Skeletal muscle cell (primary cell): Measurements from ENCODE around the gene KRTAP2-3.
"Not testable (repeated sequence)": the region's sequence is repeated elsewhere in the genome, so short reads cannot be mapped to it uniquely, and the experiment has no call there.

Source experiments
- DNase-seq: peaks from one replicate; pipeline ENCODE4 v3.0.0-alpha.2; 2010; ENCODE audit warnings: low read depth
- H3K4me3 ChIP-seq: 2 replicates; pipeline ENCODE4 v1.5.1; 2011; ENCODE audit warnings: low read depth, mild to moderate bottlenecking, control low read depth, low read length, moderate library complexity

The KRTAP2-3 gene

DNA sequence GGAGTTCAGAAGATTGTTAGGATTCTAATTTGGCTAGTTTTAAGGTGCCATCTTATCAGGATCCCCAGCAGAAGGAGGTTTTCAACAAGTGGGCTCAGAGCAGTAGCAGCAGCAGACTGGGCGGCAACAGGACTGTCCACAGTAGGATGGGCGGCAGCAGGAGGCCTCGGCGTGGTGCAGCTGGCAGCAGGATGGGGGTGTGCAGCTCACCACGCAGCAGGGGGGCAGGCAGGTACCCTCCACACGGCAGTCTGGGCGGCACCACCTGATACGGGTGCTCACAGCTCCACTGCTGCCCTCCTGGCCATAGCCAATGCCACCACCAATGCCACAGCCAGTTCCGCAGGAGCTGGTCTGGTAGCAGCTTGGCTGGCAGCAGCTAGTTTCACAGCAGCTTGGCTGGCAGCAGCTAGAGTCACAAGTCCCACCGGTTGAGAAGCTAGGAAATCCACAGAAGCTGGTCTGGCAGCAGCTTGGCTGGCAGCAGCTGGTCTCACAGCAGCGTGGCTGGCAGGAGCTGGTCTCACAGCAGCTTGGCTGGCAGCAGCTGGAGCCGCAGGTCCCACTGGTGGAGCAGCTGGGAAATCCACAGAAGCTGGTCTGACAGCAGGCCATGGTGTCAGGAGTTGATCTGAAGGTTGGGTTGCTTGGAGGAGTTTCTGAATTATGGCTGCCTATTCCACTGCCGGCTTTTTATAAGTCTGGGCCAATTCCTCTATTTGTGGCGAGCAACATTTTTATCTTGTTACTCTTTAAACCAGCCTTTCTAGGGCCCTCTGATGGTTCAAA is 18.9 kb downstream of the KRTAP2-3 start, which contains the start of gene KRTAP1-1:
TSS of gene KRTAP1-1 (minus strand) at position 668 of the 789 bp plus-strand sequence. CDS start at position 615, 53 bp downstream.
- not testable (repeated sequence) for DNase-seq

DNA sequence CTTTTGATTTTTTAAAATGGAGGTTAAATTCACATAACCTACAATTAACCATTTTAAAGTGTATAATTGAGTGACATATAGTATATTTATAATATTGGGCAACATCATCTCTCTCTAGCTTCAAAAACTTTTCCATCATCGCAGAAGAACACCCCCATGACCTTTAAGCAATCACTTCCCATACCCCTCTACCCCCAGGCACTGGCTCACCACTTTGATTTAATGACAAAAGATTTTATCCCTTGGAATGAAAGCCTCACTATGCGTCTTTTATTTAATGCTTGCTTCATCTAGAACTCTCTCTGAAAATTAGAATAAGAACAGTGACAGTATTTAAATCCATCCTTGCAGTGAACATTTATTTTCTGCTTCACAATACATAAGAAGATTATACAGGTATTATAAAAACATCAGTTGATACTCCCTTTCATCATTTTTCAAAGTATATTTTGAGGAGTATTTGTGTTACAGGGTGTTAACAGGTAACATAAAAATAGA is 22.0 kb downstream of the KRTAP2-3 start:
- no peak for DNase-seq
- H3K4me3 ChIP-seq = no peak overlapping the region

More for the DNA sequence above, 18.9 kb downstream of the KRTAP2-3 start, which contains the start of gene KRTAP1-1:
- not testable (repeated sequence) for H3K4me3 ChIP-seq

DNA sequence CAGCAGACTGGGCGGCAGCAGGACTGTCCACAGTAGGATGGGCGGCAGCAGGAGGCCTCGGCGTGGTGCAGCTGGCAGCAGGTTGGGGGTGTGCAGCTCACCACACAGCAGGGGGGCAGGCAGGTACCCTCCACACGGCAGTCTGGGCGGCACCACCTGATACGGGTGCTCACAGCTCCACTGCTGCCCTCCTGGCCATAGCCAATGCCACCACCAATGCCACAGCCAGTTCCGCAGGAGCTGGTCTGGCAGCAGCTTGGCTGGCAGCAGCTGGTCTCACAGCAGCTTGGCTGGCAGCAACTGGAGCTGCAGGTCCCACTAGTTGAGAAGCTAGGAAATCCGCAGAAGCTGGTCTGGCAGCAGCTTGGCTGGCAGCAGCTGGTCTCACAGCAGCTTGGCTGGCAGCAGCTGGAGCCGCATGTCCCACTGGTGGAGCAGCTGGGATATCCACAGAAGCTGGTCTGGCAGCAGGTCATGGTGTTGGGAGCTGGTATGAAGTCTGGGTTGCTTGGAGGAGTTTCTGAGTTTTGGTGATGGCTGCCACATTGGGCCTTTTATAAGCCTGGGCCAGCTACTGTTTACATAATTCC is 25.5 kb downstream of the KRTAP2-3 start, which contains the start of gene KRTAP1-3:
TSS of gene KRTAP1-3 (minus strand) at position 529 of the 590 bp plus-strand sequence. CDS start at position 476, 53 bp downstream.
- not testable (repeated sequence) for DNase-seq, H3K4me3 ChIP-seq

DNA sequence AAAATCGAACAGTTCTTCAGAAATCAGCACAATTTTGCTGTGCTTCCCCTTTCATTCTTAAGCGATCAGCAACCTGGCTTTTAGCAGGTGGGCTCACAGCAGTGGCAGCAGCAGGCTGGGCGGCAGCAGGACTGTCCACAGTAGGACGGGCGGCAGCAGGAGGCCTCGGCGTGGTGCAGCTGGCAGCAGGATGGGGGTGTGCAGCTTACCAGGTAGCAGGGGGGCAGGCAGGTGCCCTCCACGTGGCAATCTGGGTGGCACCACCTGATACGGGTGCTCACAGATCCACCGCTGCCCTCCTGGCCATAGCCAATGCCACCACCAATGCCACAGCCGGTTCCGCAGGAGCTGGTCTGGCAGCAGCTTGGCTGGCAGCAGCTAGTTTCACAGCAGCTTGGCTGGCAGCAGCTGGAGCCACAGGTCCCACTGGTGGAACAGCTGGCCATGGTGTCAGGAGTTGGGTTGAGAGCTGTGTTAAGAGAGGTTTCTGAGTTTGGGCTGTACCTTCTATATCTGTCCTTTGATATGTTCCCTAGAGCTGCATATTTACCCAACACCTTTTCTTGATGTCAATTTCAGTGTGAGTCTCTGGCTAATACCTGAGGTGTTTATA is 30.2 kb downstream of the KRTAP2-3 start, which contains the start of gene KRTAP1-4:
TSS of gene KRTAP1-4 (minus strand) at position 563 of the 613 bp plus-strand sequence. CDS start at position 446, 117 bp downstream.
- no peak within 1 kb of the TSS for H3K4me3 ChIP-seq
- no peak for DNase-seq

DNA sequence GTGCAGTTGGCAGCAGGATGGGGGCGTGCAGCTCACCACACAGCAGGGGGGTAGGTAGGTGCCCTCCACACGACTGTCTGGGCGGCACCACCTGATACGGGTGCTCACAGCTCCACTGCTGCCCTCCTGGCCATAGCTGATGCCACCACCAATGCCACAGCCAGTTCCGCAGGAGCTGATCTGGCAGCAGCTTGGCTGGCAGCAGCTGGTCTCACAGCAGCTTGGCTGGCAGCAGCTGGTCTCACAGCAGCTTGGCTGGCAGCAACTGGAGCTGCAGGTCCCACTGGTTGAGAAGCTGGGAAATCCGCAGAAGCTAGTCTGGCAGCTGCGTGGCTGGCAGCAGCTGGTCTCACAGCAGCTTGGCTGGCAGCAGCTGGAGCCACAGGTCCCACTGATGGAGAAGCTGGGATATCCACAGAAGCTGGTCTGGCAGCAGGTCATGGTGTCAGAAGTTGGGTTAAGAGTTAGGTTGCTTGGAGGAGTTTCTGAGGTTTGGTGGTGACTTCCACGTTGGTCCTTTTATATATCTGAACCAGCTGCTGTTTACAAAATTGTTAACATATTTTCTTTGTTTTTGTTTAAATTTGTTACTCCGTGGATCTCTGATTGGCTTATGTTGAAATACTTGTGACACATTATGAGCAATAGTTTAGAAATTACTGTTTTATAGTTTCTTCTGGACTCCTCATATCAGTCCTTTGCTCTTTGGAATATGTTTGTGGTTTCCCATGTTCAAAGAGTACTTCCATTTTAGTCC is 33.0 kb downstream of the KRTAP2-3 start, which contains the start of gene KRTAP1-5:
TSS of gene KRTAP1-5 (minus strand) at position 494 of the 757 bp plus-strand sequence. CDS start at position 441, 53 bp downstream.
- DNase-seq = peak; percentile 56
- no peak within 1 kb of the TSS for H3K4me3 ChIP-seq

DNA sequence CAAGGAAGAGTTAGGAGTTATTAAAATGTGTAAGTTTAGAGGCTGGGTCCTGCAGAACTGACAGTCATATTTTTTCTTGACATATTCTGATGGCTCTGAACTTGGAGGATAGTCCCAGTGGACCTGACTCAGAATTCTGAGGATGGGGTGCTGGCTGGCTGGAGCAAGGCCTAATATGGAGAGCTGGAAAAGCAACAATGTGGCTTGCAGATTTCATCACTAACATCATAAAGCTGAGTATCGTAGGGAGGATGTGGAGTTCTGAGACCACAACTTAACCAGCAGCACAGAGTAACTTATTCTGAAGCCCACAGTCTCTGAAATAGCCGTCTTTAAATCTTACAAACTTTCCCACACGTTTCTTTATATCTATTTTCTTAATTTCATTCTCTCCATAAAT is 35.2 kb downstream of the KRTAP2-3 start:
- H3K4me3 ChIP-seq = no peak overlapping the region
- DNase-seq = peak; percentile 48

DNA sequence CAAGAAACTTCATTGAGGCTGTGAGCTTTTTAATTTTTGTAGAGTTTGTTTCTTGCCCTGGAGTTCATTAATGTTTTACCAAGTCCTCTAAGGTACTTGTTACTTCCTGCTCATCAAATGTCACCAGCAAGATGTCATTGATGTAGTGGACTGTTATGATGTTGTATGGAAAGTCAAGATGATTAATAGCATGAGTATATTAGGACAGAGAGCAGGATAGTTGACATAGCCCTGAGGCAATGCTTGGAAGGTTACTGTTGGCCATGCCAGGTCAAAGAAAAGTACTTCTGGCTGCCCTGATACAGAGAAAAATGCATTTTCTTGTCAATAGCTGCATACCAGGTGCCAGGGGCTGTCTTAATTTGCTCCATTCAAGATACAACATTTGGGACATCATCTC is 39.6 kb downstream of the KRTAP2-3 start:
- DNase-seq = no peak

DNA sequence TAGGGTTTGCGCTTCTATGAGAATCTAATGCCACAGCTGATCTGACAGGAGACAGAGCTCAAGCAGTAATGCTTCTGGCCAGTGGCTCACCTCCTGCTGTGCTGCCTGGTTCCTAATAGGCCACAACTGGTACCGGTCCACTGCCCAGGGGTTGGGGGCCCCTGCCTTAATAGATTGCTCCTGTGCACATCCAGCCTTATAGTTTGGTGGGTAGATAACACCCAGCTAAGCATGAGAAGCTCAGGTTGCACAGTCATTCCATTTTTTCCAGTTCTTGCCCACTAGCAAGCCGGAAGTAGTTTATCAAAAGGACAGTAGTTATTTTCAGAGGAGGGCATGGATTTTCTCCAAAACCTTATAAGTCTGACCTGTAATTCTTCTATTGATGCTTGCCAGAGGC is 40.5 kb downstream of the KRTAP2-3 start:
- no peak for DNase-seq
- H3K4me3 ChIP-seq = no peak overlapping the region

More for the DNA sequence above, 39.6 kb downstream of the KRTAP2-3 start:
- H3K4me3 ChIP-seq = no peak overlapping the region

DNA sequence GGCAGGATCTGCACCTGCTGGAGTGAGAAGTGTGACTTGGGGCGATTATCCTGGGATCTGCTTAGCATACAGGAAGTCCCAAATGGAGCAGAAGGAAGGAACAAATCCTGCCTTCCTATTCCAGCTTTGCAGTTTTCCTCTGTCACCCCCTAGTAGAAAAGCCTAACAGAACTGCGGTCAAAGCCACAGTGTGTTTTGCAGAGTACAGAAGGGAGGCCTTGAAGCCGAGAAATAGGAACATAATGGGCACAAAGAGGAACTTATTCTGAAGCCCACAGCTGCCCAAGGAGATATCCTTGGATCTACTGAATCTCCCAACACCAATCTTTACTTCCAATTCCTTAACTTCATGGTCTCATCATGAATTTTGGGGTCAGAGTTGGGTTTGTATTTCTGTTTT is 41.4 kb downstream of the KRTAP2-3 start:
- DNase-seq = no peak
- no peak overlapping the region for H3K4me3 ChIP-seq

DNA sequence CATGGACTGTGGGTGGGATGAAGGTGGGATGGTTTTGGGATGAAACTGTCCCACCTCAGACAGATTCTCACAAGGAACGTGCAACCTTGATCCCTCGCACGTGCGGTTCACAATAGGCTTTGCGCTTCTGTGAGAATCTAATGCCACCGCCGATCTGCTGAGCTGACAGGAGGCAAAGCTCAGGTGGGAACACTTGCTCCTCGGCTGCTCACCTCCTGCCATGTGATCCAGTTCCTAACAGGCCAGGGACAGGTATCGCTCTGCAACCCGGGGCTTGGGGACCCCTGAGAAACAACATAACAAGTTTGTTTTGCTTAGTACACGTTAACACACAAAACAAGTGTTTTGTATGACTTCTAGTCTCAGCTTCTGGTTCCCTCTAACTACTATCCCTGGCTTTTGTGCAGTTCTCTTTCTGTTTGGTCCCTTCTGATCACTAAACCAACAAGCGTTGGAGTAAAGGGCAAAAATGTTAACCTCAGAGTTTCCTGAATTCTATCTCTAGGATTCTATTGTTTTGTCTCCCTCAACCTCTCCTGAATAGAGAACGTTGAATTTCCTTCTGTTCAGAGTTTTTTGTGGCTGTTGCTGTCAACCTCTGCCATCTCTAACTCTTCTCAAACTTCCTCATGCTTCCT is 43.2 kb downstream of the KRTAP2-3 start:
- no peak overlapping the region for H3K4me3 ChIP-seq
- no peak for DNase-seq

DNA sequence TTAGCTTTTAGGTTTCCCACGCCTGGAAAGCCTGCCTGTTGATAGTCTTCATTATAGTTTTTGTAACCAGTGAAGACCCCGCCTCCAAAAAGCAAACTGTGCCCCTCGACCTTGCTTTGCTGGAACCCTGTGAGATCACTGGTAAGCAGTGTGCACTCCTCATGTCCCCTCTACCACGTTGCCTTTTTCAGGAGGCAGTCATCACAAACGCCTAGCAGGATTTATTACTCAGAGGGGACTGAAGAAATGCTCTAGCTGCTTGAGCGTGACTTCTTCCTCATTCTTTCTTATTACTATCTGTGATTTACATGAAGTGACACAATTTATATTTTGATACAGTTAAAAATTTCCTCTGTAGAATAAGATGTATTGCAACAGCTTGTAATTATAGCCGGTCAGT is 44.5 kb downstream of the KRTAP2-3 start:
- DNase-seq = no peak
- no peak overlapping the region for H3K4me3 ChIP-seq

DNA sequence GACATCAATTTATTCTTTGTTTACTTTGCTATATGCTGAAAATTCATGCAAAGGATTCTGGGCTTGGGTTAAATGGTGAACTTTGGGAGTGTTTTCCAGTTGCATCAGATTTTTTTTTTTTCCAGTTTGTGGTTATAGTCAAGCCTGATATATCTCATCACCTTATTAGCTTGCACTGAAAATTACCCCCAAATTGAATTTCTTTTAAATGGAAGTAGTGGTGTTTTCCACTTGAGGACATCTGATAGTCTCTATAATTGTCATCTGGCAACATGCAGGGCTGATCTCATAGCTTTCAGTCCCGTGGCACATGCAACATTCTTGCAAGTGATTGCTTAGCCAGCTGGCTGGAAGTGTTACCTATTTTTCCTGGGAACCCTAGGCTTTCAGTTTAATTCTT is 46.3 kb downstream of the KRTAP2-3 start:
- DNase-seq = peak; percentile 24

DNA sequence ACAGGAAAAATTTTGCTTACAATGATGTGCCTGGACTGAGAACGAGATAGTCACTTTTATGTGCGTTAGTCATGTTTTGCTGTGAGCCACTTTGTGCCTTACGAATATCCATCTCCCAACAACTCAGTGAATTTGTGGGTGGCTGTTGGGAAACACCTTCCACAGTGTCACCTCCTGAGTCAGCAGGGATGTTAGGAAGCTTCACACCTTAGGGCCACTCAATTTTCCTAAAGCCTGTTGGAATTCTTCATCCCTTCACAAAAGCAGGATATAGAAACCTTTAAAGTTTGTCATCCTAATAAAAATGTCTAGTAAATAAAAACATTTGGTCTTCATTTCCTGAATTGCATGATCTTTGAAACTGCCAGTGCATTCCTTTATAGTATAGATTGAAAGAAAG is 46.7 kb downstream of the KRTAP2-3 start:
- no peak for DNase-seq
- no peak overlapping the region for H3K4me3 ChIP-seq

More for the DNA sequence above, 46.3 kb downstream of the KRTAP2-3 start:
- no peak overlapping the region for H3K4me3 ChIP-seq

DNA sequence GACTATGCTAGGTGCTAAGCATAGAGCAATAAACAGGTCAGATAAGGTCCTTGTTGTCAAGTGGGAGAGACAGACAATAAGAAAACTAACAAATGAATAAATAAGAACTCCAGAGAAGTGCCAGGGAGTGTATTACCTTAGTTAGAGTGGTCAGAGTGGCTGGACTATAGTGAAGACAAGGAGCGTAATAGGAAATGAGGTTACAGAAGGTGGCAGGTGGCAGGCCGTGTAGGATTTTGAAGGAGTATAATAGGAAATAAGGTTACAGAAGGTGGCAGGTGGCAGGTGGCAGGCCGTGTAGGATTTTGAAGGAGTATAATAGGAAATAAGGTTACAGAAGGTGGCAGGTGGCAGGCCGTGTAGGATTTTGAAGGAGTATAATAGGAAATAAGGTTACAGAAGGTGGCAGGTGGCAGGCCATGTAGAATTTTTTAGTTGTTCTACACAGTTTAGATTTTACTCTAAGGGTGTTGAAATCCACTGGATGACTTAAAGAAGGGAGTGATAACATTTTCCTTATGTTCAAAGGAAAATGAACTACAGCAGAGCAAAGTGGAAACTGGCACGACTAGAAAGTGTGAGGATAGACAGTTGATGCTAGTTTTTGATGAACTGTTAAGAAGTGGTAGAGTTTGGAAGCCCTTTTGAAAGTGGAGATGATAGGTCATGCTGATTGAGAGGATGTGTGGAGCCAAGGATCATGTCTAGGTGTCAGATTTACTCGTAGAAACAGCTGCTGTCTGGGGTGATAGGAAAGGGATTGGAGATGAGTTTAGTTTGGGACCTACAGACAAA is 47.4 kb downstream of the KRTAP2-3 start:
- no peak for DNase-seq
- H3K4me3 ChIP-seq = no peak overlapping the region

DNA sequence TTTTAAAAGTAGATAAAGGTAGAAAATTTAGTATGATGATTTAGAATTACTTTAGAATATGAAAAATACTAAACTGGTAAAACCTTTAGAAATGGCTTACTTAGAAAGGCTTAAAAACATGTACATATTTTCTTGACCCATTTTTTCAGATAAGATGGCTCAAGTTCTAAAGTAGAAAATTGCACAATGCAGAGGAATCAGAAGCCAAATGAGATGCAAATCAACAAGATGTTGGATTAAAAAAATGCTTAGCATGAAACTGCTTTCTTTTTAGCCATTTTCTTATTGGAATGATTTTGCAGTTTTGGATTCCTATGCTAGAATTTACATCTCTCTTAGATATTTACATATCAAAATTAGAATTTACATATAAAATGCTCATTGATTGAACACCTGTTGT is 49.5 kb downstream of the KRTAP2-3 start:
- no peak for DNase-seq
- H3K4me3 ChIP-seq = no peak overlapping the region

DNA sequence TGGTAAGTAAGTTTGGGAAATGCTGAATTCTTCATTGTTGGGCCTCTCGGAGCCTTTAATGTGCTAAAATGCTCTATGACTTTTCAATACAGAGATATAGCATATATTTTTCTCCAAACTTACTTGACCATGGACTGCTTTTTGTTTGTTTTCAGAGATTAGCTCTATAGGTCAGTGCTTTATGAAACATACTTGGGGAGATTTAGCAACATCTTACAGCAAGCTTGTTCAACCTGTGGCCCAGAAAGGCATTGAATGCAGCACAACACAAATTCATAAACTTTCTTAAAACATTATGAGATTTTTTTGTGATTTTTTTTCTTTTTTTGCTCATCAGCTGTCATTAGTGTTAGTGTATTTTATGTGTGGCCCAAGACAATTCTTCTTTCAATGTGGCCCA is 50.0 kb downstream of the KRTAP2-3 start:
- H3K4me3 ChIP-seq = no peak overlapping the region
- no peak for DNase-seq

DNA sequence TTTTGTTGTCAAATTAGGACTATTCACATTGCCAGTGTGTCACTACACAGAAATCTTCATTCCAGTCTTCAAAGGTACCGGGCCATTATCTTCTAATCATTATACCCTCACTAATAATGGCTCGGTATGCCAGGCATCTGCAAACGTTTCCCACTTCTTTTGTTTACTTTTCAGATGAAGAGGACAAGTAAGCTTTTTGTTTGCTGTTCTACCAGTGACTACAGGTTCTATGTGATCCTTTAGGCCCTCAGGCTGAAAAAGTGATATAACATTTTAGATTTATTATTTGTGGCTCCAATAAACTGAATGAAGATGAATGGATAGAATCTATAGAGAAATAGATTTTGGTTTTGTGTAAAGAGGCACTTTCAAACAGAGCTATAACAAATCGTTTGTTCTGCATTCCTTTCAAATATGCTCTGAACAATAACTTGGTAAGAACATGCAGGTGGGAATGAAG is 50.6 kb downstream of the KRTAP2-3 start:
- DNase-seq = no peak
- H3K4me3 ChIP-seq = no peak overlapping the region
